ENCODE results near the gene CRYGN.
A peak's percentile ranks its signal among the peaks of the same experiment; 100 is the strongest.

CRYGN gene

GRCh38 chr7:151459726-151460473 is 20.0 kb upstream of the CRYGN start:
- peak in 12 of 14 donors; percentile 15 to 78 (median 44) for DNase-seq

GRCh38 chr7:151457534-151457933 is 17.6 kb upstream of the CRYGN start:
- DNase-seq, result no peak

- DNase-seq, result no peak
Measured at GRCh38 chr7:151456782-151457181, 16.8 kb upstream of the CRYGN start.

GRCh38 chr7:151456276-151456675 is 16.3 kb upstream of the CRYGN start:
- no peak for DNase-seq

- DNase-seq, result no peak
Measured at GRCh38 chr7:151455690-151456089, 15.7 kb upstream of the CRYGN start.

GRCh38 chr7:151454932-151455530 is 15.1 kb upstream of the CRYGN start:
- no peak for DNase-seq

- DNase-seq, result no peak
Measured at GRCh38 chr7:151454305-151454704, 14.4 kb upstream of the CRYGN start.

- DNase-seq, result no peak
Measured at GRCh38 chr7:151453326-151453791, 13.4 kb upstream of the CRYGN start.

GRCh38 chr7:151452680-151453325 is 12.9 kb upstream of the CRYGN start:
- no peak for DNase-seq

- no peak for DNase-seq
Measured at GRCh38 chr7:151451626-151452571, 12.0 kb upstream of the CRYGN start.

GRCh38 chr7:151451156-151451555 is 11.2 kb upstream of the CRYGN start:
- no peak for DNase-seq

- DNase-seq, result no peak
Measured at GRCh38 chr7:151449990-151450389, 10.0 kb upstream of the CRYGN start.

GRCh38 chr7:151448261-151449252 is 8.6 kb upstream of the CRYGN start:
- peak in 12 of 14 donors; percentile 19 to 75 (median 34) for DNase-seq

GRCh38 chr7:151447901-151448260 is 7.9 kb upstream of the CRYGN start:
- DNase-seq, result no peak

- no peak for DNase-seq
Measured at GRCh38 chr7:151447312-151447711, 7.4 kb upstream of the CRYGN start.

GRCh38 chr7:151446412-151446811 is 6.5 kb upstream of the CRYGN start:
- DNase-seq, result no peak

- DNase-seq, result no peak
Measured at GRCh38 chr7:151444632-151445031, 4.7 kb upstream of the CRYGN start.

- DNase-seq, result no peak
Measured at GRCh38 chr7:151442776-151443496, 3.0 kb upstream of the CRYGN start.

GRCh38 chr7:151440799-151441445 is 981 bp upstream of the CRYGN start:
- no peak for DNase-seq
